Endothelial cell (in vitro differentiated cells): ENCODE results near the gene HYLS1. TPM values are rescaled to one million over a fixed set of nuclear protein-coding genes. Genes with fewer than 3 reads are reported as not detected.

Experiments used
- DNase-seq: peaks from one replicate; pipeline ENCODE4 v3.0.0; 2021; ENCODE audit warnings: low spot score
- H3K27ac Mint-ChIP-seq: one replicate; pipeline ENCODE4 v1.8.0; 2021; ENCODE audit warnings: mixed read lengths, inconsistent platforms; ENCODE audit not compliant: unreplicated experiment
- H3K27me3 Mint-ChIP-seq: one replicate; pipeline ENCODE4 v1.8.0; 2021; ENCODE audit warnings: mild to moderate bottlenecking, moderate library complexity, mixed read lengths, inconsistent platforms; ENCODE audit not compliant: unreplicated experiment
- H3K36me3 Mint-ChIP-seq: one replicate; pipeline ENCODE4 v1.8.0; 2021; ENCODE audit warnings: mild to moderate bottlenecking, low read depth, mixed read lengths, inconsistent platforms; ENCODE audit not compliant: unreplicated experiment
- H3K4me1 Mint-ChIP-seq: one replicate; pipeline ENCODE4 v1.8.0; 2021; ENCODE audit warnings: mild to moderate bottlenecking, mixed read lengths, inconsistent platforms; ENCODE audit not compliant: unreplicated experiment
- H3K4me3 Mint-ChIP-seq: one replicate; pipeline ENCODE4 v1.8.0; 2021; ENCODE audit warnings: mild to moderate bottlenecking, mixed read lengths, inconsistent platforms; ENCODE audit not compliant: unreplicated experiment
- H3K9me3 Mint-ChIP-seq: one replicate; pipeline ENCODE4 v1.8.0; 2021; ENCODE audit warnings: mixed read lengths, inconsistent platforms; ENCODE audit not compliant: unreplicated experiment
- total RNA-seq: library from RNA; stranded (reverse); fragmentation: NEBNext Ultra II Directional; extraction: Animal tissue kit (Norgen Biotek cat#: 25700); gene quantifications from one replicate; pipeline ENCODE4 v1.2.1, GENCODE V29; 2021; ENCODE audit not compliant: unreplicated experiment
- TF ChIP-seq, protein P1 (sequence below): fragments of 200-600 bp; sonication (generic); IDR thresholded peaks from one replicate; pipeline ENCODE4 v1.5.0; 2021; ENCODE audit warnings: antibody characterized with exemption; ENCODE audit not compliant: unreplicated experiment

HYLS1 gene
- total RNA-seq, 1 donor from 2014 or later = 5.5 TPM

DNA sequence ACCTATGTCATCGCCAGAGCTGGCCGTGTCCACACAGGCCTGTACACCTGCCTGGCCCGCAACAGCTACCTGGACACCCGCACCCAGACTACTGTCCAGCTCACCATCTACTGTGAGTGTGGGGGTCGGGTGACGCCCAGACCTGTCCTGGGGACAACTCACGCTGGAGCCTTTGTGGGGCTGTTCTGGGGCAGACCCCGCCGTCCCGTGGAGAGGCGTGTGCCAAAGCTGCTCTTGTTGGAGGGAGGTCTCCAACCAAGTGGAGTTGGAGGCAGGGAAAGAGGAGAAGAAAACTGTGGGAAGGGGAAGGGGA is 62.7 kb downstream of the HYLS1 start:
- peaks cover 8% of the 10 kb centered on the region for H3K36me3 Mint-ChIP-seq
- peaks cover 9% of the 10 kb centered on the region for H3K27me3 Mint-ChIP-seq
- no peak overlapping the region for H3K4me3 Mint-ChIP-seq
- peaks cover 4% of the 10 kb centered on the region for H3K4me1 Mint-ChIP-seq
- H3K27ac Mint-ChIP-seq = no peak overlapping the region
- no peaks in the 10 kb centered on the region for H3K9me3 Mint-ChIP-seq
- TF ChIP-seq, protein P1, sequence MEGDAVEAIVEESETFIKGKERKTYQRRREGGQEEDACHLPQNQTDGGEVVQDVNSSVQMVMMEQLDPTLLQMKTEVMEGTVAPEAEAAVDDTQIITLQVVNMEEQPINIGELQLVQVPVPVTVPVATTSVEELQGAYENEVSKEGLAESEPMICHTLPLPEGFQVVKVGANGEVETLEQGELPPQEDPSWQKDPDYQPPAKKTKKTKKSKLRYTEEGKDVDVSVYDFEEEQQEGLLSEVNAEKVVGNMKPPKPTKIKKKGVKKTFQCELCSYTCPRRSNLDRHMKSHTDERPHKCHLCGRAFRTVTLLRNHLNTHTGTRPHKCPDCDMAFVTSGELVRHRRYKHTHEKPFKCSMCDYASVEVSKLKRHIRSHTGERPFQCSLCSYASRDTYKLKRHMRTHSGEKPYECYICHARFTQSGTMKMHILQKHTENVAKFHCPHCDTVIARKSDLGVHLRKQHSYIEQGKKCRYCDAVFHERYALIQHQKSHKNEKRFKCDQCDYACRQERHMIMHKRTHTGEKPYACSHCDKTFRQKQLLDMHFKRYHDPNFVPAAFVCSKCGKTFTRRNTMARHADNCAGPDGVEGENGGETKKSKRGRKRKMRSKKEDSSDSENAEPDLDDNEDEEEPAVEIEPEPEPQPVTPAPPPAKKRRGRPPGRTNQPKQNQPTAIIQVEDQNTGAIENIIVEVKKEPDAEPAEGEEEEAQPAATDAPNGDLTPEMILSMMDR = no peak
- no peak for DNase-seq

Other genes with a start within 250 kb of the HYLS1 start
- gene ACRV1, start 206.8 kb upstream of the HYLS1 start, total RNA-seq = not detected
- gene PATE1, start 141.4 kb upstream of the HYLS1 start, total RNA-seq = not detected
- gene PATE2, start 108.8 kb upstream of the HYLS1 start, total RNA-seq = not detected
- not detected for gene PATE3, start 99.5 kb upstream of the HYLS1 start, total RNA-seq
- gene PATE4, start 54.4 kb upstream of the HYLS1 start, total RNA-seq = 0.31 TPM
- gene PUS3, start 15.5 kb downstream of the HYLS1 start, total RNA-seq = 13.1 TPM
- 7.5 TPM for gene DDX25, start 16.8 kb downstream of the HYLS1 start, total RNA-seq
- not detected for gene VSIG10L2, start 58.4 kb downstream of the HYLS1 start, total RNA-seq
- 25.2 TPM for gene CDON, start 175.2 kb downstream of the HYLS1 start, total RNA-seq